Measurements from ENCODE around the gene NPTX1.

NPTX1 gene

DNA sequence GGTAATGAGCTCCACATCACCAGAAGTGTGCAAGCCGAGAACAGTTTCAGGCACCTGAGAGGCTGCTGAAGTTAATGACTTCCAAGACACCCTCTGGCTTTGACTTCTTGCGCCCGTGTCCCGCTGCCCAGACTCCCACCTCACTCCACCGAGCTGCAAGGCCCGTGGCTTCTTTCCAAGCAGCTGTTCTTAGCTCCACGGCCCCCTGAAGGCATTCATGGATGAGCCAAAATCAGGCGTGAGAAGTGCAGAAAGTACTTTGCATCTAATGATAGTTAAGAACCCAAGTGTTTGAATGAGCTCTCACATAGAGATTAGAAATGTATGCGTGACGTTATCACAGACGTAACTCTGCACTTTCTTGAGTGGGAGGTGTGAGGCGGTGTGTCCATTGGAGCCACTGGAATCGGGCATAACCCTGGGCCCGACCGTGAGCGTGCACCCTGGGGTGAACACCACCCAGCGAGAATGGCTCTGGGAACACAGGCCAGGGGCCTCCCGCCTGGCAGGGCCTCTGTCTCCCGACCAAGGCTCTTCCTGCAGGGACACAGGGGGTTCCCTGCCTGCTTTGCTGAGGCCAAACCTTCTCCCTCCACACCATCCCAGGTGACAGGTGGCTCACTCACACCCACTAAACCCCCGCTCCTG, 11.0 kb downstream of the NPTX1 start:
- CTCF ChIA-PET: interaction anchor here (0.7 kb wide), 1 partner anchor 11 kb away, joined by 3 read pairs; no protein-coding TSS in a partner anchor
- DNase-seq (ENCODE audit: extremely low spot score): no peak
- TF ChIP-seq FOXM1 (IDR thresholded peaks at IDR 0.05; ENCODE audit: borderline replicate concordance) (no peak), BHLHE40 (IDR thresholded peaks at IDR 0.05; ENCODE audit: borderline replicate concordance) (no peak)
- POLR2A ChIA-PET: interaction anchor here (1.0 to 9.3 kb wide), 2 partner anchors 10 to 79 kb away, joined by 4 to 104 read pairs; partner anchors contain the start of gene RPTOR

DNA sequence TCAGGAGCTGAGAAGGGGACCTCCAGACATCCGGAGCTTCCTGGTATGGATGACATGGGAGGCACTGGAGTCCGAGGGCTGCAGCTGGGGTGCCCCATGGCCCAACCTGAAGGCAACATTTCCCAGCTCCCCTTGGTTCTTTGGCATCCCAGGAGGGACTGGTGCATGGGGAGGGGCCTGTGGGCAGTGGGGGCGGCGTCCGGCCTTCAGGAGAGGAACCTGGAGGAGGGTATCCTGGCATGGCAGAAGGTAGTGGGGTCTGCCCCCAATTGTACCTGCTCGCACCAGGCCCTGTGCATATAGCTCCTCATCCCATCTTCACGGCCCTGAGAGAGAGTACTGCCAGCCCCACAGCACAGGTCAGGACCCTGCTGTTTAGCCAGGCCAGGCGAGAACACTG, 11.9 kb downstream of the NPTX1 start:
- no peak for DNase-seq (ENCODE audit: extremely low spot score)
- ChIA-PET POLR2A (interaction anchor here (1.1 to 9.3 kb wide), 2 partner anchors 9 to 12 kb away, joined by 8 to 104 read pairs; partner anchors contain the start of gene NPTX1), CTCF (interaction anchor here (0.6 kb wide), 1 partner anchor 11 kb away, joined by 3 read pairs; no protein-coding TSS in a partner anchor)
- TF ChIP-seq CTBP1 (IDR thresholded peaks at IDR 0.05; ENCODE audit: borderline replicate concordance) (no peak), FOXA1 (IDR thresholded peaks at IDR 0.05) (no peak), SP1 (IDR thresholded peaks at IDR 0.05) (no peak), LEF1 (IDR thresholded peaks at IDR 0.05; ENCODE audit: borderline replicate concordance) (no peak), FOXM1 (IDR thresholded peaks at IDR 0.05; ENCODE audit: borderline replicate concordance) (no peak), SUZ12 (IDR thresholded peaks at IDR 0.05) (no peak), HDGF (IDR thresholded peaks at IDR 0.05; ENCODE audit: borderline replicate concordance) (no peak), BHLHE40 (IDR thresholded peaks at IDR 0.05; ENCODE audit: borderline replicate concordance) (no peak), PKNOX1 (IDR thresholded peaks at IDR 0.05) (no peak), TARDBP (IDR thresholded peaks at IDR 0.05) (no peak), FOXK2 (IDR thresholded peaks at IDR 0.05) (no peak), ZNF384 (IDR thresholded peaks at IDR 0.05) (no peak), NFRKB (IDR thresholded peaks at IDR 0.05) (no peak), ELF4 (IDR thresholded peaks at IDR 0.05) (no peak), ARNT (IDR thresholded peaks at IDR 0.05) (no peak), L3MBTL2 (conservative IDR thresholded peaks at IDR 0.05) (no peak)

GRCh38 chr17:80463784-80464400, 12.5 kb downstream of the NPTX1 start:
- ChIA-PET CTCF (interaction anchor here (0.6 kb wide), 1 partner anchor 10 kb away, joined by 3 read pairs; no protein-coding TSS in a partner anchor), POLR2A (interaction anchor here (1.1 to 9.3 kb wide), 2 partner anchors 8 to 12 kb away, joined by 8 to 104 read pairs; partner anchors contain the start of gene NPTX1)
- DNase-seq (ENCODE audit: extremely low spot score): no peak
- TF ChIP-seq NFRKB (IDR thresholded peaks at IDR 0.05): no peak

GRCh38 chr17:80461528-80462160, 14.8 kb downstream of the NPTX1 start:
- no peak for DNase-seq (ENCODE audit: extremely low spot score)
- ChIA-PET POLR2A (no interaction called here), CTCF (no interaction called here)
- TF ChIP-seq BHLHE40 (IDR thresholded peaks at IDR 0.05; ENCODE audit: borderline replicate concordance) (no peak), L3MBTL2 (conservative IDR thresholded peaks at IDR 0.05) (no peak)

DNA sequence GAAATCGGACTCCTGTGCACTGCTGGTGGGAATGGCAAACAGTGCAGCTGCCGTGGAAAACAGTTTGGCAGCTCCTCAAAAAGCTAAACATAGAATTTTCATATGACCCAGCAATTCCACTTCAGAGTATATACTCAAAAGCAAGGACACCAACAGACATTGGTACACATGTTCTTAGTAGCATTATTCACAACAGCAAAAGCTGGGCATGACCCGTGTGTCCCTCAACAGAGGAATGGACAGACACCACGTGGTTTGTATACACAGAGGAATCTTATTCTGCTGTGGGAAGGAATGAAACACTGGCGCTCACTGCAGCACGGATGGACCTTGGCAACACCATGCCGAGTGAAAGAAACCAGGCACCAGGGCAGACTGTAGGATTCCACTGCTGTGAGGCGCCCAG, 16.0 kb downstream of the NPTX1 start:
- ChIA-PET POLR2A (no interaction called here), CTCF (no interaction called here)
- DNase-seq (ENCODE audit: extremely low spot score): no peak
- TF ChIP-seq FOXA1 (IDR thresholded peaks at IDR 0.05): no peak
- TF ChIP-seq CTBP1 (IDR thresholded peaks at IDR 0.05; ENCODE audit: borderline replicate concordance): no peak
- TF ChIP-seq ARNT (IDR thresholded peaks at IDR 0.05): no peak
- no peak for TF ChIP-seq SUZ12 (IDR thresholded peaks at IDR 0.05)
- no peak for TF ChIP-seq FOXM1 (IDR thresholded peaks at IDR 0.05; ENCODE audit: borderline replicate concordance)
- no peak for TF ChIP-seq L3MBTL2 (conservative IDR thresholded peaks at IDR 0.05)
- no peak for TF ChIP-seq HDGF (IDR thresholded peaks at IDR 0.05; ENCODE audit: borderline replicate concordance)
- TF ChIP-seq PKNOX1 (IDR thresholded peaks at IDR 0.05): no peak
- TF ChIP-seq ZNF384 (IDR thresholded peaks at IDR 0.05): no peak

DNA sequence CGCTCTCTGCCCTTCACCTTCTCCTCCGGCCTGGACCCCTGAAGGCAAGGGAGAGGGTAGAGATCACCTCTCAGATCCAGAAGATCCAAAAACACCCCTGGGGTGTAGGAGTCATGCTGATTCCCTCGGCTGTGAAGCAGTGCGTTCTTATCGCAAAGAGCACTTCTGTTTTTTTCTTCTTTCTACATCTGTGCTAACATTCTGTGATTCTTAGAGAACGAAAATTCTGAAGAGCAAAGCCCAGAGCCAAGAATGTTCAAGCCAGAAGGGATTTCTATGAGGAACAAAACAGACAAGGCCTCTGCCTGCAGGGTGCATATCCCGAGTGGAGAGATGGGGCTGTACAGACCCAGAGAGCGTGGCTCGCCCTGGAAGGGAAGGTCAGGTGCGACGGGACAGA, 17.2 kb downstream of the NPTX1 start:
- POLR2A ChIA-PET: no interaction called here
- TF ChIP-seq NFRKB (IDR thresholded peaks at IDR 0.05): no peak
- TF ChIP-seq LEF1 (IDR thresholded peaks at IDR 0.05; ENCODE audit: borderline replicate concordance): no peak
- TF ChIP-seq FOXA1 (IDR thresholded peaks at IDR 0.05): no peak
- no peak for TF ChIP-seq HDGF (IDR thresholded peaks at IDR 0.05; ENCODE audit: borderline replicate concordance)
- no peak for TF ChIP-seq BHLHE40 (IDR thresholded peaks at IDR 0.05; ENCODE audit: borderline replicate concordance)
- no peak for TF ChIP-seq FOXM1 (IDR thresholded peaks at IDR 0.05; ENCODE audit: borderline replicate concordance)
- TF ChIP-seq TARDBP (IDR thresholded peaks at IDR 0.05): no peak
- no peak for TF ChIP-seq PKNOX1 (IDR thresholded peaks at IDR 0.05)
- TF ChIP-seq ZNF384 (IDR thresholded peaks at IDR 0.05): no peak
- TF ChIP-seq ELF4 (IDR thresholded peaks at IDR 0.05): no peak
- TF ChIP-seq ARNT (IDR thresholded peaks at IDR 0.05): no peak
- TF ChIP-seq SUZ12 (IDR thresholded peaks at IDR 0.05): no peak
- TF ChIP-seq L3MBTL2 (conservative IDR thresholded peaks at IDR 0.05): no peak
- no peak for TF ChIP-seq SP1 (IDR thresholded peaks at IDR 0.05)
- CTCF ChIA-PET: no interaction called here
- DNase-seq (ENCODE audit: extremely low spot score): no peak

All from HEK293T (cell line).